ENCODE measurements around the gene RIN3.
"Not testable (repeated sequence)": the region's sequence is repeated elsewhere in the genome, so short reads cannot be mapped to it uniquely, and the experiment has no call there.

RIN3 gene

DNA sequence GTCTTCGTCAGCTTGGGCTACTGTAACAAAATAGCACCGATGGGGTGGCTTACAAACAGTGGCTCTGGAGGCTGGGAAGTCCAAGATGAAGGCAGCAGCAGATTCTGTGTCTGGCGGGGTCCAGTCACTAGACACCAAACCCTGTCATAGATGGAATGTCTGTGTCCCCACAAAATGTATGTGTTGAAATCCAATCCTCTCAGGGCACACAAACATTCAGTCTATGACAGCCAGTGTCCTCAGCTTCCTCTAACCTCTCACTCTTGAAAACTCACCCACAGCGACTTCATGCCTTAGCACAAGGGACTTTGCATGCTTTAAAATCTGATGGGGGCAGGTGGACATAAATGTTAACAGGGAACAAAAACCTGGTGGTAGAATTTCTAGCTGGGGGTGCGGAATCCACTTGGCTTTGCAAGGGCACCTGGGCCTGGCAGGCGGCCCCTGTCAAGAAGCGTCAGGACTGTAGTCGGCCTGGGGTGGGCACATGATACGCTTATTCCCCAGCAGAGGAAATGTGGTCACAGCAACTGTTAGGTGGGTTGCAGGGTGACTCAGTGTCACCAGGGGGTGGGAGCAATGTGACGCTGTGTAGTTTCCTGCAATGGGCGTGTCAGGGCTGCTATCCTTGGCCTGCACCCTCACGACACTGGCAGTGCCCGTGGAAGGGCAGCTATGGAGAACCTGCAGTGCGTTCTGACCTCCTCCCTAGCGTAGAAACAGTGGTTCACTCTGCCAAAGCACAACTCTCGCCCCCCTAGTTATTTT, 17.7 kb downstream of the RIN3 start:
- H3K4me2 ChIP-seq (ENCODE audit: low read depth, low read length) = no peak overlapping the region
- H3K27me3 ChIP-seq (replicated peaks; ENCODE audit: insufficient read depth, low read length) = no peaks in the 10 kb centered on the region
- DNase-seq = no peak
- H3K27ac ChIP-seq (ENCODE audit: low read length) = no peak overlapping the region
- H3K36me3 ChIP-seq (replicated peaks; ENCODE audit: insufficient read depth, low read length) = no peaks in the 10 kb centered on the region
- no peak overlapping the region for H3K9ac ChIP-seq (ENCODE audit: low read length)
- TF ChIP-seq EZH2 (optimal IDR thresholded peaks at IDR 0.05; ENCODE audit: low read depth, low read length) (no peak), EZH2phosphoT487 (IDR thresholded peaks at IDR 0.05; ENCODE audit: low read length) (no peak)
- TF ChIP-seq, protein P1, sequence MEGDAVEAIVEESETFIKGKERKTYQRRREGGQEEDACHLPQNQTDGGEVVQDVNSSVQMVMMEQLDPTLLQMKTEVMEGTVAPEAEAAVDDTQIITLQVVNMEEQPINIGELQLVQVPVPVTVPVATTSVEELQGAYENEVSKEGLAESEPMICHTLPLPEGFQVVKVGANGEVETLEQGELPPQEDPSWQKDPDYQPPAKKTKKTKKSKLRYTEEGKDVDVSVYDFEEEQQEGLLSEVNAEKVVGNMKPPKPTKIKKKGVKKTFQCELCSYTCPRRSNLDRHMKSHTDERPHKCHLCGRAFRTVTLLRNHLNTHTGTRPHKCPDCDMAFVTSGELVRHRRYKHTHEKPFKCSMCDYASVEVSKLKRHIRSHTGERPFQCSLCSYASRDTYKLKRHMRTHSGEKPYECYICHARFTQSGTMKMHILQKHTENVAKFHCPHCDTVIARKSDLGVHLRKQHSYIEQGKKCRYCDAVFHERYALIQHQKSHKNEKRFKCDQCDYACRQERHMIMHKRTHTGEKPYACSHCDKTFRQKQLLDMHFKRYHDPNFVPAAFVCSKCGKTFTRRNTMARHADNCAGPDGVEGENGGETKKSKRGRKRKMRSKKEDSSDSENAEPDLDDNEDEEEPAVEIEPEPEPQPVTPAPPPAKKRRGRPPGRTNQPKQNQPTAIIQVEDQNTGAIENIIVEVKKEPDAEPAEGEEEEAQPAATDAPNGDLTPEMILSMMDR (IDR thresholded peaks at IDR 0.05; ENCODE audit: low read length) = no peak
- H3K9me3 ChIP-seq (replicated peaks; ENCODE audit: insufficient read depth, low read length) = no peaks in the 10 kb centered on the region
- H3F3A ChIP-seq (ENCODE audit: insufficient read depth, low read length) = no peaks in the 10 kb centered on the region
- H4K20me1 ChIP-seq (ENCODE audit: insufficient read depth, low read length) = no peaks in the 10 kb centered on the region
- H2AFZ ChIP-seq (ENCODE audit: low read length) = no peak overlapping the region
- no peaks in the 10 kb centered on the region for H3K9me2 ChIP-seq (replicated peaks; ENCODE audit: insufficient read depth, low read length)
- no peaks in the 10 kb centered on the region for H3K79me2 ChIP-seq (ENCODE audit: low read length)
- no peaks in the 10 kb centered on the region for H3K4me1 ChIP-seq (ENCODE audit: low read length)
- H3K4me3 ChIP-seq (ENCODE audit: low read length) = no peak overlapping the region

- no peak overlapping the region for H3K9ac ChIP-seq (ENCODE audit: low read length)
- H3K9me2 ChIP-seq (replicated peaks; ENCODE audit: insufficient read depth, low read length) = no peaks in the 10 kb centered on the region
- no peaks in the 10 kb centered on the region for H4K20me1 ChIP-seq (ENCODE audit: insufficient read depth, low read length)
- no peaks in the 10 kb centered on the region for H3F3A ChIP-seq (ENCODE audit: insufficient read depth, low read length)
- H3K27ac ChIP-seq (ENCODE audit: low read length) = no peak overlapping the region
- no peak for DNase-seq
- no peaks in the 10 kb centered on the region for H3K27me3 ChIP-seq (replicated peaks; ENCODE audit: insufficient read depth, low read length)
- no peaks in the 10 kb centered on the region for H3K36me3 ChIP-seq (replicated peaks; ENCODE audit: insufficient read depth, low read length)
- no peak overlapping the region for H3K4me3 ChIP-seq (ENCODE audit: low read length)
- no peak overlapping the region for H3K4me2 ChIP-seq (ENCODE audit: low read depth, low read length)
- H3K4me1 ChIP-seq (ENCODE audit: low read length) = no peaks in the 10 kb centered on the region
- no peaks in the 10 kb centered on the region for H3K79me2 ChIP-seq (ENCODE audit: low read length)
- no peak overlapping the region for H2AFZ ChIP-seq (ENCODE audit: low read length)
- H3K9me3 ChIP-seq (replicated peaks; ENCODE audit: insufficient read depth, low read length) = no peaks in the 10 kb centered on the region
- TF ChIP-seq EZH2phosphoT487 (IDR thresholded peaks at IDR 0.05; ENCODE audit: low read length) = no peak
- TF ChIP-seq, protein P1 (IDR thresholded peaks at IDR 0.05; ENCODE audit: low read length) = no peak
- TF ChIP-seq EZH2 (optimal IDR thresholded peaks at IDR 0.05; ENCODE audit: low read depth, low read length) = no peak
These were observed 19.0 kb downstream of the RIN3 start for GRCh38 chr14:92532490-92533163.

DNA sequence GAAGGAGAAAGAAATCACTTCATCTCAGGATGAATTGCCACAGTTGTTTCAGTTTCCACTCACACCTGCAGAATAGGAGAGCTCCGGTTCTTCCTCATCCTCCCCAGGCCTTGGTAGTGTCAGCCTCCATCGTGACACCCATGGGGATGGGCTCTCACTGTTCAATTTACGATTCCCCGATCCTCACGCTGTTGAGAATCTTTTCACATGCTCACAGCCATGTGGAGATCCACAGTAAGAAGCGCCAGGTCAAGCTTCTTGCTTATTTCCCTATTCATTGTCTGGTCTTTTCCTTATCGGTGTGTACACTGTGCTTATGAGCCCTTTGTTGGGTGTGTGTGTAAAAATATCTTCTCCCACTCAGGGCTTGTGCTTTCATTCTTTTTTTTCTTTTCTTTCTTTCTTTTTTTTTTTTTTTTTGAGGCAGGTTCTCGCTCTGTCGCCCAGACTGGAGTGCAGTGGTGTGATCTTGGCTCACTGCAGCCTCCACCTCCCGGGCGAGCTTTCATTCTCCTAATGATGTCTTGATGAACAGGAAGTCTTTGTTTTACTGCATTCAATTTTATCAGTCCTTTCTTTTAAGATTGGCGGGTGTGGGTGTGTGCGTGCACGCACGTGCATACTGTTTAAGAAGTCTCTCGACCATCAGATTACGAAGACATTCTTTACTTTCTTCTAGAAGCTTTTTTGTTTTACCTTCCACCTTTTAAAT, 21.5 kb downstream of the RIN3 start:
- Histone ChIP-seq H3F3A (ENCODE audit: insufficient read depth, low read length) (peaks cover 2% of the 10 kb centered on the region; the same call in 1 of the 2 replicates), H3K9me3 (replicated peaks; ENCODE audit: insufficient read depth, low read length) (no peaks in the 10 kb centered on the region), H3K9ac (ENCODE audit: low read length) (no peak overlapping the region), H2AFZ (ENCODE audit: low read length) (no peak overlapping the region), H3K9me2 (replicated peaks; ENCODE audit: insufficient read depth, low read length) (no peaks in the 10 kb centered on the region), H3K36me3 (replicated peaks; ENCODE audit: insufficient read depth, low read length) (no peaks in the 10 kb centered on the region), H3K4me3 (ENCODE audit: low read length) (no peak overlapping the region), H3K27ac (ENCODE audit: low read length) (no peak overlapping the region), H3K79me2 (ENCODE audit: low read length) (no peaks in the 10 kb centered on the region), H4K20me1 (ENCODE audit: insufficient read depth, low read length) (no peaks in the 10 kb centered on the region), H3K27me3 (replicated peaks; ENCODE audit: insufficient read depth, low read length) (no peaks in the 10 kb centered on the region), H3K4me1 (ENCODE audit: low read length) (peaks cover 11% of the 10 kb centered on the region), H3K4me2 (ENCODE audit: low read depth, low read length) (no peak overlapping the region)
- TF ChIP-seq EZH2phosphoT487 (IDR thresholded peaks at IDR 0.05; ENCODE audit: low read length) (no peak), EZH2 (optimal IDR thresholded peaks at IDR 0.05; ENCODE audit: low read depth, low read length) (no peak)
- TF ChIP-seq, protein P1 (IDR thresholded peaks at IDR 0.05; ENCODE audit: low read length) = no peak
- no peak for DNase-seq

DNA sequence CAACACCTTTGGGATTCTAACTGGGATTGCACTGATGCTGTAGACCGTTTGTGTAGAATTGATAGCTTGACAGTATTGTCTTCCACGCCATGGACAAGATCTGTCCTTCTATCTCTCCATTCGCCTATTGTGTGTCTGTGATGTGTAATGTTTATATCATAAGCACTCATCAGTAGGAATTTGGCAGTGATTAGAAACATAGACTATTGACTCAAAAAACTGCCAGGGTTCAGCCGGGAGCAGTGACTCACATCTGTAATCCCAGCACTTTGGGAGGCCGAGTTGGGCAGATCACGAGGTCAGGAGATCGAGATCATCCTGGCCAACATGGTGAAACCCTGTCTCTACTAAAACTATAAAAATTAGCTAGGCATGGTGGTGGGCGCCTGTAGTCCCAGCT, 22.6 kb downstream of the RIN3 start:
- not testable (repeated sequence) for H2AFZ ChIP-seq (ENCODE audit: low read length); H3K27me3 ChIP-seq (replicated peaks; ENCODE audit: insufficient read depth, low read length); H3K36me3 ChIP-seq (replicated peaks; ENCODE audit: insufficient read depth, low read length); H3K27ac ChIP-seq (ENCODE audit: low read length); H3F3A ChIP-seq (ENCODE audit: insufficient read depth, low read length); H3K4me3 ChIP-seq (ENCODE audit: low read length); H3K4me2 ChIP-seq (ENCODE audit: low read depth, low read length); H3K9ac ChIP-seq (ENCODE audit: low read length); H3K9me3 ChIP-seq (replicated peaks; ENCODE audit: insufficient read depth, low read length); H3K9me2 ChIP-seq (replicated peaks; ENCODE audit: insufficient read depth, low read length); DNase-seq; H4K20me1 ChIP-seq (ENCODE audit: insufficient read depth, low read length); H3K79me2 ChIP-seq (ENCODE audit: low read length)
- H3K4me1 ChIP-seq (ENCODE audit: low read length) = peaks cover 11% of the 10 kb centered on the region
